ENCODE results near the gene SEPTIN8. TPM values are rescaled to one million over a fixed set of nuclear protein-coding genes. Genes with fewer than 3 reads are reported as not detected.

SEPTIN8 gene
- total and polyA plus RNA-seq, 2 of the 13 experiments (the other 11 are each of a cell fraction or from before 2014, with no cell fraction given) = 41.4 to 49.9 TPM

- ChIA-PET POLR2A (interaction anchor here (1.5 kb wide), 1 partner anchor 22 kb away, joined by 8 read pairs; no protein-coding TSS in a partner anchor), CTCF (ENCODE audit: low intra/inter-chr PET ratio, low total read pairs) (no interaction called here)
- intact Hi-C loops (cut with micrococcal nuclease; ENCODE audit: unreplicated experiment) = no loop called here
- Histone ChIP-seq H3K79me2 (ENCODE audit: insufficient read depth, low read length) (no peaks in the 10 kb centered on the region), H3K9ac (ENCODE audit: insufficient read depth, low read depth, low read length) (no peak overlapping the region), H3K9me3 (ENCODE audit: low read length) (no peaks in the 10 kb centered on the region), H3K27ac (ENCODE audit: extremely low read length, insufficient read depth, low read length) (no peak overlapping the region), H2AFZ (ENCODE audit: low read length) (no peak overlapping the region), H3K36me3 (replicated peaks in 1 of 2; ENCODE audit: control insufficient read depth in 1 of 2, insufficient read depth in 2 of 2, low read length in 2 of 2) (no peaks in the 10 kb centered on the region; a peak in 2 of 5 replicates), H3K4me3 (replicated peaks in 1 of 3; ENCODE audit: insufficient read depth in 1 of 3, low read depth in 2 of 3, low read length in 3 of 3) (no peak overlapping the region), H3K4me2 (ENCODE audit: low read depth, low read length) (no peak overlapping the region), H3K27me3 (ENCODE audit: control insufficient read depth in 1 of 2, insufficient read depth in 2 of 2, low read length in 2 of 2) (no peaks in the 10 kb centered on the region), H3K4me1 (ENCODE audit: insufficient read depth, low read length) (0 out of 2 replicates have a peak, but pooled peaks cover 14% of the 10 kb centered on the region), H4K20me1 (ENCODE audit: insufficient read depth, low read length) (no peaks in the 10 kb centered on the region)
- WGBS (ENCODE audit: low lambda C conversion rate) = 86% methylated on average over 5 of the region's 5 CpGs
- BruUV-seq (replicated peaks) = no TSS peak
- TF ChIP-seq ZNF101 (CRISPR knock-in tag; IDR thresholded peaks at IDR 0.05; ENCODE audit: borderline replicate concordance, low read depth) = no peak
- TF ChIP-seq MAFK (conservative IDR thresholded peaks at IDR 0.05 in 1 of 2, IDR thresholded peaks at IDR 0.05 in 1 of 2; ENCODE audit: low read length in 2 of 2) = no peak
- no peak for TF ChIP-seq ONECUT2 (CRISPR knock-in tag; IDR thresholded peaks at IDR 0.05)
- no peak for TF ChIP-seq ZNF484 (CRISPR knock-in tag; IDR thresholded peaks at IDR 0.05; ENCODE audit: borderline replicate concordance, low read depth)
- TF ChIP-seq ZSCAN20 (CRISPR knock-in tag; IDR thresholded peaks at IDR 0.05; ENCODE audit: borderline replicate concordance) = no peak
- TF ChIP-seq MTA3 (CRISPR knock-in tag; IDR thresholded peaks at IDR 0.05) = no peak
- no peak for TF ChIP-seq SOX6 (IDR thresholded peaks at IDR 0.05)
- no peak for TF ChIP-seq SOX6 (CRISPR knock-in tag; IDR thresholded peaks at IDR 0.05)
- DNase-seq (ENCODE audit: low spot score) = no peak
- no peak for ATAC-seq
- in situ Hi-C loops (cut with HindIII; ENCODE audit: extremely low pct_ligation_motif_present, low pct_unique_long_range_greater_than_20kb) = no loop called here
- FAIRE-seq = no peak
These were observed 8.3 kb upstream of the SEPTIN8 start for GRCh38 chr5:132785365-132785764.

DNA sequence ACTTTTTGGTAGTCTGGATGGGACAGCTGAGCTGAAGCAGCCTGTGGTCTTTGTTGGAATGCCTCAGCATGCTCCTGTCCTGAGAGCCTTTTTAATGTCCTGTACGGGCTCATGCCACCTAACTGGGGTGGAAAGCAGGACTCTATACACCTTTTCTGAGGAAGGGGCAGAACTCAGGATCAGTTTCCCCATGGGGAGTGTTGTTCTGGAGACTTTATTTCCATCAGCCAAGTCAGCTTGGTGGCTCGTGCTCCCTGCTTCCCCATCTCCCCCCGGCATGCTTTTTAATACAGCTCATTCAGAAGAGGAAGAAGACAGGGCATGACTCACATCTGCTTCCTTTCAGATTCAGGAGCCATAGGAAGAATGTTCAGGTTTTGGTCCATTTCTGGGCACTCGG, 5.1 kb upstream of the SEPTIN8 start:
- WGBS (ENCODE audit: low lambda C conversion rate) = 81% methylated on average over 4 of the region's 4 CpGs
- in situ Hi-C loops (cut with HindIII; ENCODE audit: extremely low pct_ligation_motif_present, low pct_unique_long_range_greater_than_20kb) = no loop called here
- H3K4me1 ChIP-seq (ENCODE audit: insufficient read depth, low read length) = peaks cover 11% of the 10 kb centered on the region
- no peaks in the 10 kb centered on the region for H3K79me2 ChIP-seq (ENCODE audit: insufficient read depth, low read length)
- no peaks in the 10 kb centered on the region for H3K27me3 ChIP-seq (ENCODE audit: control insufficient read depth in 1 of 2, insufficient read depth in 2 of 2, low read length in 2 of 2)
- no peak for FAIRE-seq
- H3K36me3 ChIP-seq (replicated peaks in 1 of 2; ENCODE audit: control insufficient read depth in 1 of 2, insufficient read depth in 2 of 2, low read length in 2 of 2) = no peaks in the 10 kb centered on the region; a peak in 1 of 5 replicates
- intact Hi-C loops (cut with micrococcal nuclease; ENCODE audit: unreplicated experiment) = no loop called here
- H3K4me2 ChIP-seq (ENCODE audit: low read depth, low read length) = no peak overlapping the region
- no TSS peak for BruUV-seq (replicated peaks)
- no peaks in the 10 kb centered on the region for H3K9me3 ChIP-seq (ENCODE audit: low read length)
- CTCF ChIA-PET (ENCODE audit: low intra/inter-chr PET ratio, low total read pairs) = no interaction called here
- DNase-seq (ENCODE audit: low spot score) = no peak
- no peak for ATAC-seq
- no peak overlapping the region for H3K27ac ChIP-seq (ENCODE audit: extremely low read length, insufficient read depth, low read length)
- no peak overlapping the region for H2AFZ ChIP-seq (ENCODE audit: low read length)
- no peaks in the 10 kb centered on the region for H4K20me1 ChIP-seq (ENCODE audit: insufficient read depth, low read length)
- H3K9ac ChIP-seq (ENCODE audit: insufficient read depth, low read depth, low read length) = no peak overlapping the region
- POLR2A ChIA-PET = interaction anchor here (1.6 kb wide), 1 partner anchor 25 kb away, joined by 3 read pairs; no protein-coding TSS in a partner anchor
- H3K4me3 ChIP-seq (replicated peaks in 1 of 3; ENCODE audit: insufficient read depth in 1 of 3, low read depth in 2 of 3, low read length in 3 of 3) = no peak overlapping the region
- TF ChIP-seq ZNF629 (CRISPR knock-in tag; conservative IDR thresholded peaks at IDR 0.05) (no peak), ZNF615 (CRISPR knock-in tag; IDR thresholded peaks at IDR 0.05; ENCODE audit: borderline replicate concordance) (no peak), KDM1A (CRISPR knock-in tag; IDR thresholded peaks at IDR 0.05) (no peak), ZNF557 (CRISPR knock-in tag; IDR thresholded peaks at IDR 0.05) (no peak), DRAP1 (CRISPR knock-in tag; IDR thresholded peaks at IDR 0.05) (no peak), MEIS2 (CRISPR knock-in tag; IDR thresholded peaks at IDR 0.05) (no peak), ZNF660 (CRISPR knock-in tag; IDR thresholded peaks at IDR 0.05; ENCODE audit: borderline replicate concordance, low read depth) (no peak), ZHX1 (CRISPR knock-in tag; IDR thresholded peaks at IDR 0.05; ENCODE audit: low read depth) (no peak), PAWR (CRISPR knock-in tag; IDR thresholded peaks at IDR 0.05; ENCODE audit: borderline replicate concordance) (no peak), ARNT (IDR thresholded peaks at IDR 0.05) (no peak), ZSCAN9 (CRISPR knock-in tag; IDR thresholded peaks at IDR 0.05; ENCODE audit: borderline replicate concordance) (no peak)

Measured in HepG2 (cell line).